ENCODE results near the gene ST6GALNAC3.

Gene ST6GALNAC3

GRCh38 chr1:76463849-76464248 is 389.3 kb downstream of the ST6GALNAC3 start:
- POLR2A ChIA-PET = interaction anchor here (0.5 kb wide), 1 partner anchor 84 kb away, joined by 3 read pairs; no protein-coding TSS in a partner anchor

GRCh38 chr1:76465030-76465429 is 390.5 kb downstream of the ST6GALNAC3 start:
- H3K9me3 ChIP-seq (ENCODE audit: control insufficient read depth, insufficient read depth, low read depth, low read length) = no peaks in the 10 kb centered on the region
- ChIA-PET CTCF (interaction anchor here (0.7 kb wide), 1 partner anchor 9 kb away, joined by 3 read pairs; no protein-coding TSS in a partner anchor), POLR2A (no interaction called here)
- H3K4me3 ChIP-seq (ENCODE audit: low read depth, low read length) = no peak overlapping the region
- TF ChIP-seq ZNF121 (tag by site-specific recombination; IDR thresholded peaks at IDR 0.05) (no peak), REPIN1 (tag by site-specific recombination; IDR thresholded peaks at IDR 0.05; ENCODE audit: low read depth) (no peak), OVOL3 (tag by site-specific recombination; IDR thresholded peaks at IDR 0.05) (no peak), KLF1 (tag by site-specific recombination; IDR thresholded peaks at IDR 0.05) (no peak), YY1 (tag by site-specific recombination; IDR thresholded peaks at IDR 0.05) (no peak), ZNF658 (tag by site-specific recombination; IDR thresholded peaks at IDR 0.05) (no peak), MZF1 (tag by site-specific recombination; IDR thresholded peaks at IDR 0.05; ENCODE audit: borderline replicate concordance) (no peak)
- H3K27ac ChIP-seq (ENCODE audit: extremely low read depth, low read depth, low read length) = no peak overlapping the region
- no peaks in the 10 kb centered on the region for H3K36me3 ChIP-seq (ENCODE audit: control insufficient read depth in 2 of 2, insufficient read depth in 1 of 2, low read length in 2 of 2)
- H3K4me1 ChIP-seq (ENCODE audit: control insufficient read depth, insufficient read depth, low read length) = no peaks in the 10 kb centered on the region

More at GRCh38 chr1:76463849-76464248, 389.3 kb downstream of the ST6GALNAC3 start:
- CTCF ChIA-PET = no interaction called here
- Histone ChIP-seq H3K9me3 (ENCODE audit: control insufficient read depth, insufficient read depth, low read depth, low read length) (no peaks in the 10 kb centered on the region), H3K27ac (ENCODE audit: extremely low read depth, low read depth, low read length) (no peak overlapping the region), H3K36me3 (ENCODE audit: control insufficient read depth in 2 of 2, insufficient read depth in 1 of 2, low read length in 2 of 2) (no peaks in the 10 kb centered on the region), H3K4me1 (ENCODE audit: control insufficient read depth, insufficient read depth, low read length) (no peaks in the 10 kb centered on the region), H3K4me3 (ENCODE audit: low read depth, low read length) (no peak overlapping the region)
- TF ChIP-seq ZNF610 (tag by site-specific recombination; IDR thresholded peaks at IDR 0.05; ENCODE audit: borderline replicate concordance) = no peak
- TF ChIP-seq WT1 (tag by site-specific recombination; IDR thresholded peaks at IDR 0.05) = no peak
- TF ChIP-seq GLIS2 (tag by site-specific recombination; IDR thresholded peaks at IDR 0.05) = no peak
- no peak for TF ChIP-seq MYNN (tag by site-specific recombination; IDR thresholded peaks at IDR 0.05; ENCODE audit: borderline replicate concordance)
- TF ChIP-seq ZNF155 (tag by site-specific recombination; IDR thresholded peaks at IDR 0.05) = no peak
- no peak for TF ChIP-seq ZNF266 (tag by site-specific recombination; IDR thresholded peaks at IDR 0.05; ENCODE audit: low read depth)
- TF ChIP-seq ZNF530 (tag by site-specific recombination; IDR thresholded peaks at IDR 0.05; ENCODE audit: low read depth) = no peak
- TF ChIP-seq ZNF654 (tag by site-specific recombination; IDR thresholded peaks at IDR 0.05; ENCODE audit: low read depth) = no peak
- TF ChIP-seq ZNF292 (tag by site-specific recombination; IDR thresholded peaks at IDR 0.05; ENCODE audit: borderline replicate concordance, low read depth) = no peak
- TF ChIP-seq AEBP2 (tag by site-specific recombination; IDR thresholded peaks at IDR 0.05; ENCODE audit: borderline replicate concordance) = no peak
- no peak for TF ChIP-seq ZNF48 (tag by site-specific recombination; IDR thresholded peaks at IDR 0.05)
- TF ChIP-seq HOXA7 (CRISPR knock-in tag; IDR thresholded peaks at IDR 0.05; ENCODE audit: borderline replicate concordance) = no peak
- no peak for TF ChIP-seq ZNF560 (tag by site-specific recombination; IDR thresholded peaks at IDR 0.05; ENCODE audit: borderline replicate concordance)
- no peak for TF ChIP-seq ZNF223 (tag by site-specific recombination; IDR thresholded peaks at IDR 0.05)
- TF ChIP-seq HOXC10 (CRISPR knock-in tag; IDR thresholded peaks at IDR 0.05) = no peak
- TF ChIP-seq SP7 (tag by site-specific recombination; IDR thresholded peaks at IDR 0.05) = no peak
- TF ChIP-seq ZNF623 (tag by site-specific recombination; IDR thresholded peaks at IDR 0.05) = no peak

GRCh38 chr1:76470166-76470565 is 395.6 kb downstream of the ST6GALNAC3 start:
- Histone ChIP-seq H3K36me3 (ENCODE audit: control insufficient read depth in 2 of 2, insufficient read depth in 1 of 2, low read length in 2 of 2) (no peaks in the 10 kb centered on the region), H3K4me1 (ENCODE audit: control insufficient read depth, insufficient read depth, low read length) (no peaks in the 10 kb centered on the region), H3K9me3 (ENCODE audit: control insufficient read depth, insufficient read depth, low read depth, low read length) (no peaks in the 10 kb centered on the region), H3K4me3 (ENCODE audit: low read depth, low read length) (no peak overlapping the region), H3K27ac (ENCODE audit: extremely low read depth, low read depth, low read length) (no peak overlapping the region)
- ChIA-PET POLR2A (no interaction called here), CTCF (no interaction called here)
- TF ChIP-seq SALL2 (tag by site-specific recombination; IDR thresholded peaks at IDR 0.05; ENCODE audit: borderline replicate concordance) (no peak), ZNF148 (tag by site-specific recombination; IDR thresholded peaks at IDR 0.05; ENCODE audit: borderline replicate concordance) (no peak), ZNF433 (tag by site-specific recombination; IDR thresholded peaks at IDR 0.05; ENCODE audit: low read depth) (no peak), ZNF157 (tag by site-specific recombination; IDR thresholded peaks at IDR 0.05) (no peak), ZFP69B (tag by site-specific recombination; IDR thresholded peaks at IDR 0.05) (no peak), ZNF654 (tag by site-specific recombination; IDR thresholded peaks at IDR 0.05; ENCODE audit: low read depth) (no peak), ZNF132 (tag by site-specific recombination; IDR thresholded peaks at IDR 0.05; ENCODE audit: borderline replicate concordance) (no peak), ZNF2 (tag by site-specific recombination; IDR thresholded peaks at IDR 0.05) (no peak)

All from HEK293 (cell line).